SIG-M5 treated with dmso at 0.1 percent for 504 hours (cell line): Measurements from ENCODE around the gene NOP16.

Source experiments
- DNase-seq: peaks from one replicate; lab custom pipeline; 2025; ENCODE audit not compliant: unreplicated experiment; lab: John Stamatoyannopoulos, UW

The NOP16 gene

GRCh38 chr5:176388003-176388443 is 375 bp downstream of the NOP16 start:
- peak; percentile 40 for DNase-seq

DNA sequence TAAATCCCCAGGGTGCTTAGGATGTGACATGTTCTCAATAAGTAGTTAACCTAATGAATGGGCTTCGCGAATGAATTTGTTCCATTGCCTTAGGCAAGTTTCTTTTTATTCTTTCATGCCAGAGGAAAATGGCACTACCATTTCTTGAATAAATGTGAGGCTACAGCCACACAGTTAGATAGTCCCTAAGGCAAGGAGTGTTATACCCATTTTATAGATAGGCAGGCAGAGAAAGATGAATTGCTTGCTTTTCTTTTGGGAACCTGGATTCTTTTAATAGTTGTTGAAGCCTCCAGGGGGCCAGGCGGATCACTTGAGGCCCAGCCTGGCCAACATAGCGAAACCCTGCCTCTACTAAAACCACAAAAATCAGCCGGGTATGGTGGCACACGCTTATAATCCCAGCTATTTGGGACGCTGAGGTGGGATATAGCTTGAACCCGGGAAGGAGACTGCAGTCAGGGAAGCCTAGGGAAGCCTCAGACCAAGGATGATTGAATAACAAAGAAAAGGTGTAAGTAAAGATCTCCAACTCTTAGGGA is 943 bp downstream of the NOP16 start:
- DNase-seq = no peak

- no peak for DNase-seq
Observed at GRCh38 chr5:176386491-176386890, 1.9 kb downstream of the NOP16 start.

DNA sequence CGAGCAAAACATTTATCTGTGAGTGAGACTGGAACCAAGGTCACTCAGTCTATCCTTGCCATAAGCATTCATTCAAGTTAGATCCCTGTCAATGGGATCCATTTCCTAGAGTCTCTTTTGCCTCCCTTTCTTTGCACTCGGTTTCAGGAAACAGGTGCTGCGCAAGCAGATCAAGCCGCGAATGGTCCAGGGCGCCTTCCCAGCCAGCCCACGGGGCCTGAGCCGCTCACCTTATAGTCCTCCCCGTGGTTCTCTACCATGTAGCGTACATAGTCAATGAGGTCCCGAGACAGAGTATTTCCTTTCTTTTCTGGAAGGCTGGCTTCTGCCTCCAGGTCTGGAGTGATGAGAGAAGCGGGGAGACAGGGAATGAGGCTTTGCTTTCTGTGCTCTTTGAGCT is 3.4 kb downstream of the NOP16 start:
- no peak for DNase-seq

DNA sequence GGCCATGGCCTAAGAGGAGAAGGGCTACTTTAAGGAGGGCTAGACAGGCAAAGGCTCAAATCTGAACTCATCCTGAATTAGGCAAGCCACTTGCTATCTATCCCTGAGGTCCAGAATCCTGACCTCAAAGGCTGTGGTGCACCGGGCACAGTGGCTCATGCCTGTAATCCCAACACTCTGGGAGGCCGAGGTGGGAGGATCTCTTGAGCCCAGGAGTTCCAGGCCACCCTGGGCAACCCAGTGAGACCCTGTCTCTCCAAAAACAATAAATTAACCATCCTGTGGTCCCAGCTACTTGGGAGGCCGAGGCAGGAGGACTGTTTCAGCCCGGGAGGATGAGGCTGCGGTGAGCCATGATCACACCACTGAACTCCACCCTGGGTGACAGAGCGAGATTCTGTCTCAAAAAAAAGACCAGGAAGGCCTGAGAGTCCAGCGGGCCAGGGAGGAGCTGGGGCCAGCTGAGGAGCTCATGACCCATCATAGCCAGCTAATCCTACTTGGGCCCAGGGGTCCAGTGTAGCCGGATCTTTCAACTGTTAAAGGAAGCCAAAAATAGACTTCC is 4.0 kb downstream of the NOP16 start:
- no peak for DNase-seq

DNA sequence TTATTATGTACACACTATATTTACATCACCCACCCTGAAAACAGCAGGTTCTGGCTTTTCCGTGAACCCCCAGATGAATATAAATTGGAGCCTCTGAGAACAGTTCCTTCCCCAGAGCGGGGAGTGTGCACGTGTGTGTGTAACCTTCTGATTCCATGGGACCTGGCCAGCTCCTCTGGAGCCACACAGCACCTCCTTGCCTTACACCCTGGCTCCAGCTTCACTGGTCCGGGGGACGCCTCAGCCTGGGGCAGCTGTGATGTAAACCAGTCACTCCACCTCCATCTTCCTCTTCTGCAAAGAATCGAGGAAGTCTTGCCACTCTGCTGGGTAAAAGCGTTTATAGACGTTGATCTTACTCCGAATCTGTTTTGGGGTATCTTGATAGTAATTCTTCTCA is 4.4 kb downstream of the NOP16 start:
- DNase-seq = no peak

- DNase-seq = no peak
Observed at GRCh38 chr5:176383248-176383905, 5.0 kb downstream of the NOP16 start.

- no peak for DNase-seq
Observed at GRCh38 chr5:176382721-176383120, 5.7 kb downstream of the NOP16 start.

DNA sequence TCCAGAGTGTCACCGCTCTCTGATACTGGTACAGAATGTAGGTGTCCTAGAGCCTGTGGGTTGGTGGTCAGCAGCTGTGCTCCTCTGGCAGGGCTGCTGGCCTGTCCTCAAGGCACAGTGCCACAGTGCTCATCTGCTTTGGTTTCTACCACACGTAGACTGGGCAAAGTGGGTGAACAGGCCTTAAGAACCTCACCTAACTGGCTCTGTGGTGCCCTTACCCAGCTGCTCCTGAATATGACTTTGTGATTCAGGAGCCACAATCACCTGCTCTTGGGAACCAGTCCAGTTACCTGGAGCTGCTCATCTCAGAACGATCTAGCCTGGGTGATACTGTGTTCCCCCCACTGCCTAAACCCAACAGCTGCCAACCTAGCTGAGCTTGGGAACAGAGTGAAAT is 6.4 kb downstream of the NOP16 start:
- no peak for DNase-seq

GRCh38 chr5:176381423-176381822 is 7.0 kb downstream of the NOP16 start:
- DNase-seq = no peak

DNA sequence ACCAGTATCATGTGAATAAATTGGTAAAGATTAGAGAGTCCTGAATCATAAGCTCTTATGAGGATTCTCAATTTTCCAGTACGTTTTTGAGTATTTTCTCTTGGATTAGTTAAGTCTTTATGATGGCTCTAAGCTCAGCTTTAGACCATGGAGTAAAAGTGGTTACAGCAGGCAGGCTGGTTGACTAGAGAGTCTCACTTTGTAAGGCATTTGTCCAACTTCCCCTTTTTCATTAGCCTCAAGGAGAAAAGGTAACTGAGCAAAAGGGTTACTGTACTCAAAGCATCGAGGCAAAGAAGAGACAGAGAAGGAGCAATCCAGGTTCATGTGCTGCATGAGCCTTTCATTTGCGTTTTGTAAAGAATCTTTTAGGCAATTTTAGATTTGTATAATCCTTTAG is 8.5 kb downstream of the NOP16 start:
- DNase-seq = peak; percentile 58

DNA sequence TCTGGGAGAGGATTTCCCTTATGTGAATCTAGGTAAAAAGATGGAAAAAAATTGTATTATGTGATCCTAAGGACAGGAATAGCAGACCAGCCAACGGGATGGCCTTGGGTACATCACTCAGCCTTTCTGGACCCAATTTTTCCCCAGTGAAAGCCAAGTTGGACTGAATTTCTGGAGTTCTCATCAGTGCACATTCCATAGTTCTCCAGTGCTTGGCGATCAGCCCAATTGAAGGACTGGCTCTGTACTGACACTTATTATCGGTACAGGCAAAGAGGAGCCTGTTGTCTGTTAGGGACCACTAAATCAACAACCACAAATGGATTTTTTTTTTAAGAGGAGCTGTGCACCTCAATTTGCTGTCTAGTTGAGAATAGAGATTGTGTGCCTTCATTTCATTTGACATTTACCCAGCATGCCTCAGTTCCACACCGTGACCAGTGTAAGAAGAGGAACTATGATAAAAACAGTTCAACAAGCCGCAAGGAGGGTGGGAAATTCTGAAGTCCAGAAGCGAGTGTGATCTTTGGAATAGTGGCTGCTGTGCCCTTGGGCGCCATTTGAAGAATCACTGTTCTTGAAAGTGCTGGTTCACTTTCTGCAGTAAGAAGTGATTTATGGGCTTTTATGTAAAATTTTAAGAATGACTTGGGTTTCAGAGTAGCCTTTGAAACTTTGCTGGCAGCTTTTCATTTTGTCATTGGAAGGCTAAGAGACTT is 15.1 kb downstream of the NOP16 start:
- no peak for DNase-seq

DNA sequence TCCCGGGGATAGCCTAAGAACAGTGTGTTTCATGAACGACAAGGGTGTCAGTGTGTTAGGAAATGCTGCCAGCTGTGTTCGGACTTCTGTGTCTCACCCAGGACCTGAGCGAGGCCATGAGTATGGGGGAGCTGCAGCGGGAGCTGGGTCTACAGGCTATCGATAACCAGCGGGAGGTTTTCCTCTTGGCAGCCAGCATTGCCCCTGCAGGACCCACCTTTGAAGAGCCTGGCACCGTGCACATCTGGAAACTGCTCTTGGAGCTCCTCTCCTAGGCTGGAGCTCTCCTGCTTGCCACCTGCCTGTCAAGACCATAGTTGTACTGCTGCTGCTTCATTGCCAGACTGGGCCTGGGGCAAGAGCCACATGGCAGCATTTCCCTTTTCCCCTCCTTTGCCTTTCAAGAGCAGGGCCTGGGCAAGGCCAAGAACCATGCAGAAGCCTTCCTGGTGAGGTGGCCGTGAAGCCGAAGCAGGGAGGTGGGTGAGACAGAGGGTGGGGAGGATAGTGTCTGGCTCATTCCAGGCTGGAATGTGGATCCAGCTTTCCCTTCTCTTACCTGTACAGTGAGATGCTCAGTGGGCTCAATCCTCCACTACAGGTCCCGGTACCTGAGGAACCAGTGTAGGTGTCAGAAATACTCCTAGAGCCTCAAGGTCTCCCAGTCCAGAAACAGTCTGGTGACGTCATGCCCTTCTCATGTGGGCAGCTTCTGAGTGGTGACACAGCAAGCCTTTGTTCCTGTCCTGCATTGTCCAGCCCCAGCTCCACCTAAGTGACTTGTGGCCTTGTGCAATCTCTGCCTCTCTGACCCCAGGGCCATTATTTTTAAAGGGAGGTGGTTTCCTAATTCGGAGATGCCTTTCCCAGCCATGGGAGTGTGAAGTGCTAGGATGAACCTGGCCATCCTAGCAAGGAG is 16.5 kb downstream of the NOP16 start:
- DNase-seq = no peak

GRCh38 chr5:176369934-176370711 is 18.3 kb downstream of the NOP16 start:
- DNase-seq = no peak

DNA sequence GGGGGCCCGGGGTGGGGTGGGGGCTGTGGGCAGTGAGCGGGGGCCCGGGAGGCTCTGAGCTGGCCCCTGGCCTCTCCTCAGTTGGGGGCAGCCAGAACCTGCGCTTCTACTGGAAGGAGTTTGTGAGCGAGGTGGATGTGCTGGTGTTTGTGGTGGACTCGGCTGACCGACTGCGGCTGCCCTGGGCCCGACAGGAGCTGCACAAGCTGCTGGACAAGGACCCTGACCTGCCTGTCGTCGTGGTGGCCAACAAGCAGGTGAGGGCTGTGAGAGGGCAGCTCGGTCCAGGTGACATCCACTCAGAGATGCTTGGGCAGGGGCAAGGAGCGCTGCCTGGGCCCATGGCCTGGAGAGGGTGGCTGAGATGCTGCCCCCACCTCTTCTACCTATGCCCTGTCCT is 19.7 kb downstream of the NOP16 start:
- DNase-seq = no peak

DNA sequence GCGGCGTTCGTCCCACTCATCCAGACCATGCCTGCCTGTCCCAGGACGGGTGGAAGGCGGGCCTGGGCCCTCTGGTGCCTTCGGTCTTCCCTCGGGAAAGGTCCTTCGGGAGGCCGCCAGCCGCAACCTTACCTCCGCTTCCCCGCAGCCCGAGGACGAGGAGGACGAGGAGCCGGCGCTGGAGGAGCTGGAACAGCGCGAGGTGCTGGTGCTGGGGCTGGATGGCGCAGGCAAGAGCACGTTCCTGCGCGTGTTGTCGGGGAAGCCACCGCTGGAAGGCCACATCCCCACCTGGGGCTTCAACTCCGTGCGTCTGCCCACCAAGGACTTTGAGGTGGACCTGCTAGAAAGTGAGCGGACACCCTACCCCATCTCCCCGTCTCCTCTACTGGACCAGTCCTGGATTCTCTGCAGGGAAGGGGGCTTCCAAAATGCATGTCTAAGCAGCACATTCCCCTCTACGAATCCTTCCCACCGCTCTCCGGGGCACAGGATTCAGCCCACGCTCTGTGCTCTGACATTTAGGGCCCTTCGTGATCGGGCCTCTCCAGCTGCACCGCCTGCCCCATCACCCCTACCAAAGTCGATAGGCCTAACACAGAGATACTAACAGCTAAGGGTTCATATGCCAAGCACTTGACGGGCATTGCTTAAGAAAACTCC is 22.0 kb downstream of the NOP16 start:
- DNase-seq = no peak

- DNase-seq = no peak
Observed at GRCh38 chr5:176365351-176366231, 22.8 kb downstream of the NOP16 start, which contains the start of gene ARL10. TSS of gene ARL10 (plus strand) at chr5:176365487. CDS start at chr5:176365564, 77 bp downstream.

- DNase-seq = no peak
Observed at GRCh38 chr5:176364765-176365350, 23.5 kb downstream of the NOP16 start.

DNA sequence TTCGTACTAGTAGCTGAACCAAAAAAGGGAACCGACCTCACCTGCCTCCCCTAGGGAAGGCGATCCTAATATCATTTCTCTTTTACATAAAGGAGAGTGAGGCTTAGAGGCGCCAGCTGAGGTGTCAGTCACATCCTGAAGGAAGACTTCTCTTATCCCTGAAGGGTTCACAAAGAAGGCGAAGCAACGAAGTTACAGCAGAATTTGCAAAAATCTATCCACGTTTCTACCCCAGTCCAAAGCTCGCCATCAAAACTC is 26.2 kb downstream of the NOP16 start:
- DNase-seq = no peak
